IgD-negative memory B cell (primary cell): ENCODE measurements around the gene MXD1. TPM values are rescaled to one million over a fixed set of nuclear protein-coding genes. Genes with fewer than 3 reads are reported as not detected.

Experiments
- H3K27ac Mint-ChIP-seq, 3 donors: one replicate each; pipeline ENCODE4 v1.8.0; 2020 to 2022; ENCODE audit warnings: mild to moderate bottlenecking in 3 of 3, mixed read lengths in 3 of 3, moderate library complexity in 1 of 3
- H3K27me3 Mint-ChIP-seq: one replicate; pipeline ENCODE4 v1.8.0; 2021; ENCODE audit warnings: mixed read lengths
- H3K36me3 Mint-ChIP-seq: one replicate; pipeline ENCODE4 v1.8.0; 2020; ENCODE audit warnings: mild to moderate bottlenecking, mixed read lengths
- H3K4me1 Mint-ChIP-seq, 3 donors: one replicate each; pipeline ENCODE4 v1.8.0; 2020 to 2022; ENCODE audit warnings: mixed read lengths in 3 of 3, mild to moderate bottlenecking in 1 of 3
- H3K4me3 Mint-ChIP-seq, 4 donors: one replicate each; pipeline ENCODE4 v1.8.0; 2020 to 2022; ENCODE audit warnings: mild to moderate bottlenecking in 4 of 4, mixed read lengths in 4 of 4, moderate library complexity in 3 of 4
- H3K9me3 Mint-ChIP-seq, 3 donors: one replicate each; pipeline ENCODE4 v1.8.0; 2020 to 2021; ENCODE audit warnings: mixed read lengths in 3 of 3, mild to moderate bottlenecking in 1 of 3
- polyA plus RNA-seq: library from polyadenylated mRNA; unstranded; fragments of 300-500 nt; fragmentation: Illumina TruSeq; gene quantifications from one replicate; pipeline ENCODE4 v1.2.3, GENCODE V29; 2021

Gene MXD1
- polyA plus RNA-seq, 1 donor from 2014 or later, result 6.8 TPM

- peaks cover 3% of the 10 kb centered on the region for H3K27me3 Mint-ChIP-seq
- peaks cover 2% of the 10 kb centered on the region for H3K36me3 Mint-ChIP-seq
- H3K4me3 Mint-ChIP-seq, result no peak overlapping the region
- no peak overlapping the region for H3K27ac Mint-ChIP-seq
- H3K4me1 Mint-ChIP-seq, result peaks cover 0 to 6% (median 0%) of the 10 kb centered on the region in 3 donors
- no peaks in the 10 kb centered on the region for H3K9me3 Mint-ChIP-seq
Measured at GRCh38 chr2:69954084-69954483, 39.2 kb downstream of the MXD1 start.

GRCh38 chr2:69955029-69955428, 40.1 kb downstream of the MXD1 start:
- H3K4me1 Mint-ChIP-seq, result peaks cover 0 to 6% (median 0%) of the 10 kb centered on the region in 3 donors
- peaks cover 2% of the 10 kb centered on the region for H3K36me3 Mint-ChIP-seq
- H3K27me3 Mint-ChIP-seq, result peaks cover 7% of the 10 kb centered on the region
- no peaks in the 10 kb centered on the region for H3K9me3 Mint-ChIP-seq
- H3K4me3 Mint-ChIP-seq, result peak overlapping the region in 1 of 4 donors; percentile 60
- H3K27ac Mint-ChIP-seq, result no peak overlapping the region

GRCh38 chr2:69956475-69956979, 41.6 kb downstream of the MXD1 start:
- H3K36me3 Mint-ChIP-seq, result peaks cover 2% of the 10 kb centered on the region

GRCh38 chr2:69957965-69958364, 43.1 kb downstream of the MXD1 start:
- H3K4me1 Mint-ChIP-seq, result peaks cover 0 to 3% (median 0%) of the 10 kb centered on the region in 3 donors
- no peak overlapping the region for H3K4me3 Mint-ChIP-seq
- no peaks in the 10 kb centered on the region for H3K9me3 Mint-ChIP-seq
- no peak overlapping the region for H3K27ac Mint-ChIP-seq
- peaks cover 8% of the 10 kb centered on the region for H3K27me3 Mint-ChIP-seq
- no peaks in the 10 kb centered on the region for H3K36me3 Mint-ChIP-seq

More at GRCh38 chr2:69956475-69956979, 41.6 kb downstream of the MXD1 start:
- no peaks in the 10 kb centered on the region for H3K9me3 Mint-ChIP-seq
- H3K4me3 Mint-ChIP-seq, result no peak overlapping the region
- H3K27ac Mint-ChIP-seq, result no peak overlapping the region
- peaks cover 0 to 6% (median 0%) of the 10 kb centered on the region in 3 donors for H3K4me1 Mint-ChIP-seq
- H3K27me3 Mint-ChIP-seq, result peaks cover 8% of the 10 kb centered on the region

- no peak overlapping the region for H3K4me3 Mint-ChIP-seq
- peaks cover 8% of the 10 kb centered on the region for H3K27me3 Mint-ChIP-seq
- no peak overlapping the region for H3K27ac Mint-ChIP-seq
- H3K36me3 Mint-ChIP-seq, result no peaks in the 10 kb centered on the region
- H3K9me3 Mint-ChIP-seq, result no peaks in the 10 kb centered on the region
- peaks cover 0 to 3% (median 0%) of the 10 kb centered on the region in 3 donors for H3K4me1 Mint-ChIP-seq
Measured at GRCh38 chr2:69958480-69958879, 43.6 kb downstream of the MXD1 start.

- H3K36me3 Mint-ChIP-seq, result no peaks in the 10 kb centered on the region
- peaks cover 8% of the 10 kb centered on the region for H3K27me3 Mint-ChIP-seq
- H3K27ac Mint-ChIP-seq, result no peak overlapping the region
- peaks cover 0 to 1% (median 0%) of the 10 kb centered on the region in 3 donors for H3K4me1 Mint-ChIP-seq
- H3K9me3 Mint-ChIP-seq, result no peaks in the 10 kb centered on the region
- H3K4me3 Mint-ChIP-seq, result no peak overlapping the region
Measured at GRCh38 chr2:69959425-69959824, 44.5 kb downstream of the MXD1 start.

- no peak overlapping the region for H3K4me3 Mint-ChIP-seq
- no peaks in the 10 kb centered on the region for H3K9me3 Mint-ChIP-seq
- peaks cover 0 to 3% (median 0%) of the 10 kb centered on the region in 3 donors for H3K4me1 Mint-ChIP-seq
- H3K36me3 Mint-ChIP-seq, result no peaks in the 10 kb centered on the region
- no peak overlapping the region for H3K27ac Mint-ChIP-seq
- peaks cover 8% of the 10 kb centered on the region for H3K27me3 Mint-ChIP-seq
Measured at GRCh38 chr2:69960821-69961220, 45.9 kb downstream of the MXD1 start.

GRCh38 chr2:69961496-69961895, 46.6 kb downstream of the MXD1 start, which contains the start of gene ASPRV1:
ASPRV1 (minus strand) TSS chr2:69961631; CDS start chr2:69961436, 195 bp downstream.
- peaks cover 0 to 2% (median 0%) of the 10 kb centered on the region in 3 donors for H3K4me1 Mint-ChIP-seq
- no peak within 1 kb of the TSS for H3K27ac Mint-ChIP-seq
- H3K4me3 Mint-ChIP-seq, result no peak within 1 kb of the TSS
- H3K36me3 Mint-ChIP-seq, result no peaks in the 10 kb centered on the region
- H3K9me3 Mint-ChIP-seq, result no peaks in the 10 kb centered on the region
- peaks cover 8% of the 10 kb centered on the region for H3K27me3 Mint-ChIP-seq

GRCh38 chr2:69962986-69963730, 48.2 kb downstream of the MXD1 start:
- Mint-ChIP-seq H3K36me3 (no peaks in the 10 kb centered on the region), H3K27ac (peak overlapping the region in 1 of 3 donors; percentile 39), H3K9me3 (no peaks in the 10 kb centered on the region), H3K4me3 (no peak overlapping the region), H3K4me1 (peaks cover 0 to 2% (median 0%) of the 10 kb centered on the region in 3 donors), H3K27me3 (peaks cover 8% of the 10 kb centered on the region)

GRCh38 chr2:69964353-69964841, 49.5 kb downstream of the MXD1 start:
- H3K4me1 Mint-ChIP-seq, result peaks cover 0 to 2% (median 0%) of the 10 kb centered on the region in 3 donors
- H3K27me3 Mint-ChIP-seq, result peaks cover 5% of the 10 kb centered on the region
- H3K4me3 Mint-ChIP-seq, result no peak overlapping the region
- no peaks in the 10 kb centered on the region for H3K36me3 Mint-ChIP-seq
- peak overlapping the region in 1 of 3 donors; percentile 50 for H3K27ac Mint-ChIP-seq
- no peaks in the 10 kb centered on the region for H3K9me3 Mint-ChIP-seq

GRCh38 chr2:69965756-69966445, 51.0 kb downstream of the MXD1 start:
- Mint-ChIP-seq H3K4me1 (peaks cover 0 to 2% (median 0%) of the 10 kb centered on the region in 3 donors), H3K27me3 (no peaks in the 10 kb centered on the region), H3K36me3 (no peaks in the 10 kb centered on the region), H3K4me3 (no peak overlapping the region), H3K9me3 (no peaks in the 10 kb centered on the region), H3K27ac (no peak overlapping the region)

GRCh38 chr2:69966496-69966895, 51.6 kb downstream of the MXD1 start:
- no peak overlapping the region for H3K4me3 Mint-ChIP-seq
- H3K9me3 Mint-ChIP-seq, result no peaks in the 10 kb centered on the region
- no peaks in the 10 kb centered on the region for H3K27me3 Mint-ChIP-seq
- H3K36me3 Mint-ChIP-seq, result no peaks in the 10 kb centered on the region
- H3K4me1 Mint-ChIP-seq, result peaks cover 0 to 2% (median 0%) of the 10 kb centered on the region in 3 donors
- no peak overlapping the region for H3K27ac Mint-ChIP-seq

- peaks cover 2% of the 10 kb centered on the region for H3K36me3 Mint-ChIP-seq
- no peaks in the 10 kb centered on the region for H3K9me3 Mint-ChIP-seq
- no peaks in the 10 kb centered on the region for H3K27me3 Mint-ChIP-seq
- H3K27ac Mint-ChIP-seq, result no peak overlapping the region
- no peak overlapping the region for H3K4me3 Mint-ChIP-seq
- H3K4me1 Mint-ChIP-seq, result peaks cover 0 to 2% (median 0%) of the 10 kb centered on the region in 3 donors
Measured at GRCh38 chr2:69968609-69969008, 53.7 kb downstream of the MXD1 start.

GRCh38 chr2:69969126-69969983, 54.4 kb downstream of the MXD1 start:
- no peak overlapping the region for H3K4me3 Mint-ChIP-seq
- peak overlapping the region in 2 of 3 donors; percentile 45 to 85 for H3K27ac Mint-ChIP-seq
- H3K36me3 Mint-ChIP-seq, result peaks cover 2% of the 10 kb centered on the region

More at GRCh38 chr2:69969126-69969983, 54.4 kb downstream of the MXD1 start:
- H3K4me1 Mint-ChIP-seq, result peaks cover 0 to 2% (median 0%) of the 10 kb centered on the region in 3 donors
- no peaks in the 10 kb centered on the region for H3K9me3 Mint-ChIP-seq
- no peaks in the 10 kb centered on the region for H3K27me3 Mint-ChIP-seq
